Measurements from ENCODE around the gene MT1G. TPM values are rescaled to one million over a fixed set of nuclear protein-coding genes. Genes with fewer than 3 reads are reported as not detected.

Gene MT1G
- total and polyA plus RNA-seq, 7 experiments from 2014 or later, result 1.2 to 36.1 TPM; not detected in 5

GRCh38 chr16:56689171-56689570, 21.3 kb upstream of the MT1G start:
- no peak for ATAC-seq
- Histone ChIP-seq H3K27me3 (ENCODE audit: control insufficient read depth in 2 of 2, insufficient read depth in 2 of 2, low read length in 2 of 2) (no peaks in the 10 kb centered on the region), H3K4me3 (ENCODE audit: low read length) (no peak overlapping the region), H3K9me3 (ENCODE audit: control insufficient read depth in 2 of 3, low read length in 3 of 3) (no peaks in the 10 kb centered on the region), H3K4me1 (ENCODE audit: control insufficient read depth in 2 of 2, insufficient read depth in 2 of 2, low read length in 2 of 2) (no peaks in the 10 kb centered on the region), H3K36me3 (ENCODE audit: control insufficient read depth in 2 of 3, insufficient read depth in 3 of 3, low read length in 3 of 3) (no peaks in the 10 kb centered on the region), H3K27ac (ENCODE audit: low read depth, low read length) (no peak overlapping the region)
- ChIA-PET CTCF (no interaction called here), POLR2A (no interaction called here)
- H3K9me3 Mint-ChIP-seq, result peaks cover 0 to 11% (median 4%) of the 10 kb centered on the region in 11 donors
- peaks cover 0 to 13% (median 12%) of the 10 kb centered on the region in 5 donors for H3K36me3 Mint-ChIP-seq
- DNase-seq, result no peak
- H3K27me3 Mint-ChIP-seq, result peaks cover 0 to 16% (median 0%) of the 10 kb centered on the region in 5 donors
- no peak overlapping the region for H3K4me3 Mint-ChIP-seq
- intact Hi-C loops (cut with micrococcal nuclease), result no loop called here
- H3K4me1 Mint-ChIP-seq, result peaks cover 0 to 7% (median 2%) of the 10 kb centered on the region in 7 donors
- no peak overlapping the region for H3K27ac Mint-ChIP-seq

GRCh38 chr16:56688762-56689161, 20.9 kb upstream of the MT1G start:
- Histone ChIP-seq H3K27me3 (ENCODE audit: control insufficient read depth in 2 of 2, insufficient read depth in 2 of 2, low read length in 2 of 2) (no peaks in the 10 kb centered on the region), H3K27ac (ENCODE audit: low read depth, low read length) (no peak overlapping the region), H3K36me3 (ENCODE audit: control insufficient read depth in 2 of 3, insufficient read depth in 3 of 3, low read length in 3 of 3) (no peaks in the 10 kb centered on the region), H3K4me1 (ENCODE audit: control insufficient read depth in 2 of 2, insufficient read depth in 2 of 2, low read length in 2 of 2) (no peaks in the 10 kb centered on the region), H3K4me3 (ENCODE audit: low read length) (no peak overlapping the region), H3K9me3 (ENCODE audit: control insufficient read depth in 2 of 3, low read length in 3 of 3) (no peaks in the 10 kb centered on the region)
- Mint-ChIP-seq H3K4me1 (peaks cover 0 to 9% (median 6%) of the 10 kb centered on the region in 7 donors), H3K27me3 (peaks cover 0 to 16% (median 0%) of the 10 kb centered on the region in 5 donors), H3K9me3 (peaks cover 0 to 11% (median 4%) of the 10 kb centered on the region in 11 donors), H3K27ac (no peak overlapping the region), H3K4me3 (no peak overlapping the region), H3K36me3 (peaks cover 0 to 16% (median 13%) of the 10 kb centered on the region in 5 donors)
- ATAC-seq (no peak), DNase-seq (no peak)
- CTCF ChIA-PET, result no interaction called here
- POLR2A ChIA-PET, result no interaction called here
- intact Hi-C loops (cut with micrococcal nuclease), result no loop called here

GRCh38 chr16:56686758-56687157, 18.9 kb upstream of the MT1G start:
- peaks cover 9 to 13% of the 10 kb centered on the region in 2 donors for H3K4me1 ChIP-seq (ENCODE audit: control insufficient read depth in 2 of 2, insufficient read depth in 2 of 2, low read length in 2 of 2)
- peaks cover 0 to 22% (median 19%) of the 10 kb centered on the region in 7 donors for H3K4me1 Mint-ChIP-seq
- CTCF ChIA-PET, result no interaction called here
- H3K27me3 Mint-ChIP-seq, result peaks cover 0 to 16% (median 0%) of the 10 kb centered on the region in 5 donors
- no peaks in the 10 kb centered on the region for H3K36me3 ChIP-seq (ENCODE audit: control insufficient read depth in 2 of 3, insufficient read depth in 3 of 3, low read length in 3 of 3)
- DNase-seq, result no peak
- POLR2A ChIA-PET, result interaction anchor here (1.6 kb wide), 1 partner anchor 9 kb away, joined by 3 read pairs; no protein-coding TSS in a partner anchor
- H3K4me3 ChIP-seq (ENCODE audit: low read length), result no peak overlapping the region
- no peaks in the 10 kb centered on the region for H3K27me3 ChIP-seq (ENCODE audit: control insufficient read depth in 2 of 2, insufficient read depth in 2 of 2, low read length in 2 of 2)
- peaks cover 0 to 11% (median 4%) of the 10 kb centered on the region in 11 donors for H3K9me3 Mint-ChIP-seq
- no peak overlapping the region for H3K4me3 Mint-ChIP-seq
- no peaks in the 10 kb centered on the region for H3K9me3 ChIP-seq (ENCODE audit: control insufficient read depth in 2 of 3, low read length in 3 of 3)
- intact Hi-C loops (cut with micrococcal nuclease), result no loop called here
- ATAC-seq, result no peak
- H3K27ac ChIP-seq (ENCODE audit: low read depth, low read length), result no peak overlapping the region
- no peak overlapping the region for H3K27ac Mint-ChIP-seq
- peaks cover 0 to 17% (median 13%) of the 10 kb centered on the region in 5 donors for H3K36me3 Mint-ChIP-seq

- Mint-ChIP-seq H3K9me3 (peaks cover 0 to 11% (median 4%) of the 10 kb centered on the region in 11 donors), H3K27ac (no peak overlapping the region), H3K27me3 (peaks cover 0 to 13% (median 0%) of the 10 kb centered on the region in 5 donors), H3K4me3 (peak overlapping the region in 1 of 10 donors; percentile 22), H3K4me1 (peaks cover 0 to 28% (median 25%) of the 10 kb centered on the region in 7 donors), H3K36me3 (peaks cover 0 to 17% (median 13%) of the 10 kb centered on the region in 5 donors)
- DNase-seq (no peak), ATAC-seq (no peak)
- H3K4me1 ChIP-seq (ENCODE audit: control insufficient read depth in 2 of 2, insufficient read depth in 2 of 2, low read length in 2 of 2), result peaks cover 13 to 15% of the 10 kb centered on the region in 2 donors
- no peak overlapping the region for H3K4me3 ChIP-seq (ENCODE audit: low read length)
- intact Hi-C loops (cut with micrococcal nuclease), result loop anchor here in 1 of 2 donors (5.0 kb wide), 2 partner anchors 43 to 247 kb away; partner anchors contain the start of gene HERPUD1
- H3K27ac ChIP-seq (ENCODE audit: low read depth, low read length), result no peak overlapping the region
- H3K9me3 ChIP-seq (ENCODE audit: control insufficient read depth in 2 of 3, low read length in 3 of 3), result no peaks in the 10 kb centered on the region
- H3K36me3 ChIP-seq (ENCODE audit: control insufficient read depth in 2 of 3, insufficient read depth in 3 of 3, low read length in 3 of 3), result no peaks in the 10 kb centered on the region
- no peaks in the 10 kb centered on the region for H3K27me3 ChIP-seq (ENCODE audit: control insufficient read depth in 2 of 2, insufficient read depth in 2 of 2, low read length in 2 of 2)
- ChIA-PET POLR2A (interaction anchor here (0.7 kb wide), 1 partner anchor 23 kb away, joined by 3 read pairs; no protein-coding TSS in a partner anchor), CTCF (interaction anchor here (2.4 to 4.0 kb wide), 2 partner anchors 11 to 17 kb away, joined by 8 to 31 read pairs; no protein-coding TSS in a partner anchor)
These were observed 17.2 kb upstream of the MT1G start for GRCh38 chr16:56684926-56685590.

- Mint-ChIP-seq H3K4me1 (peaks cover 0 to 28% (median 25%) of the 10 kb centered on the region in 7 donors), H3K27me3 (peaks cover 0 to 10% (median 0%) of the 10 kb centered on the region in 5 donors), H3K4me3 (peak overlapping the region; percentile 22 to 99 (median 96)), H3K36me3 (peaks cover 0 to 17% (median 13%) of the 10 kb centered on the region in 5 donors), H3K9me3 (peaks cover 0 to 11% (median 4%) of the 10 kb centered on the region in 11 donors), H3K27ac (peak overlapping the region in 4 of 9 donors; percentile 39 to 95 (median 72))
- DNase-seq (no peak), ATAC-seq (no peak)
- intact Hi-C loops (cut with micrococcal nuclease), result loop anchor here in 1 of 2 donors (5.0 kb wide), 2 partner anchors 42 to 248 kb away; partner anchors contain the start of gene HERPUD1
- Histone ChIP-seq H3K9me3 (ENCODE audit: control insufficient read depth in 2 of 3, low read length in 3 of 3) (no peaks in the 10 kb centered on the region), H3K4me1 (ENCODE audit: control insufficient read depth in 2 of 2, insufficient read depth in 2 of 2, low read length in 2 of 2) (peaks cover 13 to 15% of the 10 kb centered on the region in 2 donors), H3K27ac (ENCODE audit: low read depth, low read length) (no peak overlapping the region), H3K27me3 (ENCODE audit: control insufficient read depth in 2 of 2, insufficient read depth in 2 of 2, low read length in 2 of 2) (no peaks in the 10 kb centered on the region), H3K4me3 (ENCODE audit: low read length) (no peak overlapping the region), H3K36me3 (ENCODE audit: control insufficient read depth in 2 of 3, insufficient read depth in 3 of 3, low read length in 3 of 3) (no peaks in the 10 kb centered on the region)
- POLR2A ChIA-PET, result no interaction called here
- CTCF ChIA-PET, result interaction anchor here (1.3 to 4.0 kb wide), 3 partner anchors 10 to 107 kb away, joined by 3 to 31 read pairs (median 8); no protein-coding TSS in a partner anchor
These were observed 16.5 kb upstream of the MT1G start for GRCh38 chr16:56684256-56684925.

GRCh38 chr16:56683424-56684172, 15.7 kb upstream of the MT1G start:
- Histone ChIP-seq H3K27ac (ENCODE audit: low read depth, low read length) (no peak overlapping the region), H3K36me3 (ENCODE audit: control insufficient read depth in 2 of 3, insufficient read depth in 3 of 3, low read length in 3 of 3) (no peaks in the 10 kb centered on the region), H3K27me3 (ENCODE audit: control insufficient read depth in 2 of 2, insufficient read depth in 2 of 2, low read length in 2 of 2) (no peaks in the 10 kb centered on the region), H3K9me3 (ENCODE audit: control insufficient read depth in 2 of 3, low read length in 3 of 3) (no peaks in the 10 kb centered on the region), H3K4me1 (ENCODE audit: control insufficient read depth in 2 of 2, insufficient read depth in 2 of 2, low read length in 2 of 2) (peaks cover 13 to 15% of the 10 kb centered on the region in 2 donors), H3K4me3 (ENCODE audit: low read length) (peak overlapping the region; percentile 93)
- Mint-ChIP-seq H3K27me3 (peaks cover 0 to 10% (median 0%) of the 10 kb centered on the region in 5 donors), H3K4me3 (peak overlapping the region; percentile 86 to 99 (median 96)), H3K9me3 (peaks cover 0 to 11% (median 4%) of the 10 kb centered on the region in 11 donors), H3K36me3 (peaks cover 0 to 17% (median 13%) of the 10 kb centered on the region in 5 donors), H3K27ac (peak overlapping the region in 7 of 9 donors; percentile 9 to 99 (median 89)), H3K4me1 (peaks cover 0 to 28% (median 25%) of the 10 kb centered on the region in 7 donors)
- ATAC-seq, result no peak
- ChIA-PET CTCF (interaction anchor here (1.3 to 4.0 kb wide), 4 partner anchors 10 to 106 kb away, joined by 3 to 31 read pairs (median 6); no protein-coding TSS in a partner anchor), POLR2A (interaction anchor here (0.9 to 3.0 kb wide), 13 partner anchors 10 to 166 kb away, joined by 3 to 19 read pairs (median 7); partner anchors contain the start of genes MT1F and MT2A)
- intact Hi-C loops (cut with micrococcal nuclease), result loop anchor here (2.0 to 5.0 kb wide), 3 partner anchors 41 to 249 kb away; partner anchors contain the start of gene HERPUD1 (in 1 of the 2)
- no peak for DNase-seq
